Adrenal gland (tissue), 12 donors: ENCODE data around the gene RASD1. TPM values are rescaled to one million over a fixed set of nuclear protein-coding genes. Genes with fewer than 3 reads are reported as not detected.

Source experiments
- DNase-seq, 7 donors: peaks; one replicate each; pipeline ENCODE4 v3.0.0-alpha.2; 2019 to 2020
- H3K27ac ChIP-seq, 5 donors: fragments of 200-600 bp; sonication (generic) in 4 of 5; 1 replicate in 3 of 5; 2 replicates in 2 of 5; pipeline versions ENCODE4 v1.5.1 to v1.8.0; 2016 to 2020; ENCODE audit warnings: mild to moderate bottlenecking in 1 of 5
- H3K27me3 ChIP-seq: fragments of 200-600 bp; 2 replicates; pipeline ENCODE4 v1.8.0; 2021
- H3K36me3 ChIP-seq, 2 donors: fragments of 200-600 bp; replicated peaks in 1 of 2; 1 replicate in 1 of 2; 2 replicates in 1 of 2; pipeline versions ENCODE4 v1.5.1 to v1.8.0; 2018 to 2022
- H3K4me1 ChIP-seq, 2 donors: fragments of 200-600 bp; replicated peaks in 1 of 2; 1 replicate in 1 of 2; 2 replicates in 1 of 2; pipeline versions ENCODE4 v1.5.1 to v1.8.0; 2018 to 2021
- H3K4me3 ChIP-seq, 4 donors: fragments of 200-600 bp; sonication (generic) in 3 of 4; one replicate each; pipeline ENCODE4 v1.5.1; 2016 to 2018
- H3K9me3 ChIP-seq, 3 donors: fragments of 200-600 bp; sonication (generic) in 1 of 3; replicated peaks in 1 of 3; 1 replicate in 2 of 3; 2 replicates in 1 of 3; pipeline versions ENCODE4 v1.5.1 to v1.8.0; 2016 to 2021
- POLR2A ChIP-seq, 2 donors: fragments of 450-650 bp; IDR thresholded peaks; one replicate each; pipeline ENCODE4 v1.6.1; 2017; ENCODE audit warnings: antibody characterized with exemption in 2 of 2, mild to moderate bottlenecking in 2 of 2, moderate library complexity in 1 of 2
- WGBS, 4 donors: extraction: QIAGEN DNeasy Blood & Tissue Kit in 2 of 4; methylation state at CpG; one replicate each; pipeline versions ENCODE4 v1.1.5 to v1.1.7; 2013 to 2017; 5-methylcytosine and 5-hydroxymethylcytosine counted together
- intact Hi-C, 2 donors: fragments of 100-400 bp; cut with DNase I; formaldehyde crosslinking; loops; one replicate each; pipeline versions ENCODE4 v1.14.1 to v1.15.0; 2022 to 2023
- polyA plus RNA-seq, 3 donors: library from polyadenylated mRNA; stranded (reverse); fragments of 200-250 nt in 2 of 3; fragments of 350-450 nt in 1 of 3; fragmentation: Illumina TruSeq in 1 of 3; extraction: RNeasy Lipid Tissue Mini Kit (QIAGEN cat#74804) in 1 of 3; gene quantifications; one replicate each; pipeline ENCODE4 v1.2.3, GENCODE V29; 2013 to 2014
- total RNA-seq, 9 donors: library from RNA; depleted of rRNA in 4 of 9; stranded (reverse); fragments of >200 nt in 4 of 9; fragments of 120-200 nt in 1 of 9; fragmentation: NEBNext Ultra II Directional in 1 of 9; extraction: Animal tissue kit (Norgen Biotek cat#: 25700) in 1 of 9; gene quantifications; one replicate each; pipeline versions ENCODE4 v1.1.0 to v1.2.4, GENCODE V29; 2013 to 2023
- TF ChIP-seq, protein P1 (sequence below), 6 experiments: fragments of 450-650 bp in 4 of 6; fragments of 200-600 bp in 2 of 6; sonication (generic) in 1 of 6; IDR thresholded peaks; 1 replicate in 5 of 6; 2 replicates in 1 of 6; pipeline versions ENCODE4 v1.5.1 to v1.8.0; 2016 to 2021; ENCODE audit warnings: antibody characterized with exemption in 6 of 6, mild to moderate bottlenecking in 2 of 6, moderate library complexity in 1 of 6
- donor health status: healthy with polysubstance abuse.
- donor health status: Bipolar disorder and iron deficiency.
- donor health status: DM: yes; HTN: yes; CAD: no.
- donor health status: DM: no; HTN: no; CAD: no.
- donor health status: DM: no; HTN: no; CAD: no.
- donor health status: DM: yes; HTN: yes; CAD: no.

Gene RASD1
- total and polyA plus RNA-seq, 12 donors, result 4.5 to 134 (median 18.4) TPM

DNA sequence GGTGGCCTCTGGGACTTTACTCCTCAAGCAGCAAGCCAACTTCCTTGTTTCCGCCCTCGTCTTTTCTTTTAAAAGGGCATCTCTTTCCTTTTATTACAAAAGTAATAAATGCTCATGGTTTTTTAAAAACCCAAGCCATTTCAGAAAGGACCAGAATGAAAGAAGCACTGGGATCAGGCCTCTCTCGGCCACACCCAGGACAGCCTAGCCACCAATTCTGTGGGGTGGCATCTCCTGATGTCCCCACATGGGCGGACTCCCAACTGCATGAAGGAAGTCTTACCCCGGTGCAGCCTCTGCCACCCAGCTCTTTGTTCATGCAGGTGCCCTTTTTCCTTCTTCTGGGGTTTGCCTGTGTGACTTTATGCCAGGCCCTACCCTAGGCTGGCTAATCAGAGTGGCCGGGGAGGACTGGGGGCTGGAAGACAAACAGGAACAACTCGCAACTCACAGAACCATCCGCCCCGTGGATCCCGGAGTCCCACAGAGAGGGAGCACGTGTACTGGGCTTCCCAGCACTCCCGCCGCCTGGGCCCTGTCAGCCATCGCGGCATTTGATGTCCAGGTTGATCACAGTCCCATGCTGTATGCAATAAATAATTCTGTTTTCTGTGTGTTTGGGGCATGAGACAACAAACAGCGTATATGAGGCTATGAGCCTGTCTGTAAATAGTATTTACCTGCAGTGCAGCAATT lies 2.6 kb upstream of the RASD1 start:
- TF ChIP-seq, protein P1, sequence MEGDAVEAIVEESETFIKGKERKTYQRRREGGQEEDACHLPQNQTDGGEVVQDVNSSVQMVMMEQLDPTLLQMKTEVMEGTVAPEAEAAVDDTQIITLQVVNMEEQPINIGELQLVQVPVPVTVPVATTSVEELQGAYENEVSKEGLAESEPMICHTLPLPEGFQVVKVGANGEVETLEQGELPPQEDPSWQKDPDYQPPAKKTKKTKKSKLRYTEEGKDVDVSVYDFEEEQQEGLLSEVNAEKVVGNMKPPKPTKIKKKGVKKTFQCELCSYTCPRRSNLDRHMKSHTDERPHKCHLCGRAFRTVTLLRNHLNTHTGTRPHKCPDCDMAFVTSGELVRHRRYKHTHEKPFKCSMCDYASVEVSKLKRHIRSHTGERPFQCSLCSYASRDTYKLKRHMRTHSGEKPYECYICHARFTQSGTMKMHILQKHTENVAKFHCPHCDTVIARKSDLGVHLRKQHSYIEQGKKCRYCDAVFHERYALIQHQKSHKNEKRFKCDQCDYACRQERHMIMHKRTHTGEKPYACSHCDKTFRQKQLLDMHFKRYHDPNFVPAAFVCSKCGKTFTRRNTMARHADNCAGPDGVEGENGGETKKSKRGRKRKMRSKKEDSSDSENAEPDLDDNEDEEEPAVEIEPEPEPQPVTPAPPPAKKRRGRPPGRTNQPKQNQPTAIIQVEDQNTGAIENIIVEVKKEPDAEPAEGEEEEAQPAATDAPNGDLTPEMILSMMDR (IDR thresholded peaks at IDR 0.05), result no peak
- no peak for TF ChIP-seq POLR2A (IDR thresholded peaks at IDR 0.05)
- 90 to 96% (median 92%) methylated on average over 16 of the region's 16 CpGs for WGBS, 4 donors
- Histone ChIP-seq H3K27ac (no peak overlapping the region), H3K9me3 (no peaks in the 10 kb centered on the region), H3K4me3 (no peak overlapping the region), H3K27me3 (no peaks in the 10 kb centered on the region), H3K36me3 (no peaks in the 10 kb centered on the region), H3K4me1 (peaks cover 9 to 27% of the 10 kb centered on the region in 2 donors)
- intact Hi-C loops, result loop anchor here in 1 of 2 donors (5.0 kb wide), 1 partner anchor 146 kb away; no protein-coding TSS in a partner anchor
- no peak for DNase-seq

DNA sequence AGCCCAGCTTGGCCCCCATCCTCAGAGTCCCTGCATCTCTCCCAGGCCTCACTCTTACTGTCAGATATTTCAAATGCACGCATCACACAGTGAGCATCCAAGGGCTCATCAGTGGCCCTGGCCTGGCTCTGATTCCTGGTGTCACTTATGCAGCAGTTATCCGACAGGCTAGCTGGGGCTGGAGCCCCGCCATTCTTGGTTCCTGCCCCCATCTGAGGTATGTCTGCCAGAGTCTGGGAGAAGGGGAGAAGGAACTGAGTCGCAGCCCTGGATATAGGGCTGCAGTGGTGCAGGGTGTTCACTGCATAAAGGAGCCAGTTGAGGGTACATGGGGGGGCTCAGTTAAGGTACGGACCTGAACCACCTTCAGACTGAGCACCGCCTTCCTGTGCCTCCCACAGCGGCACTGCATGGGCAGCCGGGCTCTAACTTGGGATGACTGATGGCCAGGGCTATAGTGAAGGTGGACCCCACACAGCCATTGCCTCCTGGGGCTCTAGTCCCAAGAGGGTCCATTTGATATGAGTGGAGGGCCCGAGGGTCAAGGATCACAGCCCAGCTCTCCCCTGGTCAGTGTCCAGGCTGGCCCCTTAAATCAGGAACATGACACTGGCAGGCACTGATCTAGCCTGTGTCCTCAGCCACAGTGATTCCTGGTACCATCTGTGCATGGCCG lies 1.8 kb upstream of the RASD1 start:
- TF ChIP-seq, protein P1 (IDR thresholded peaks at IDR 0.05), result no peak
- no peak for TF ChIP-seq POLR2A (IDR thresholded peaks at IDR 0.05)
- H3K4me1 ChIP-seq, result peaks cover 9 to 31% of the 10 kb centered on the region in 2 donors
- H3K27ac ChIP-seq, result no peak overlapping the region
- WGBS, 4 donors, result 88 to 94% (median 92%) methylated on average over 9 to 10 of the region's 10 CpGs
- no peaks in the 10 kb centered on the region for H3K9me3 ChIP-seq
- intact Hi-C loops, result loop anchor here (2.0 to 5.0 kb wide), 2 partner anchors 143 to 146 kb away; no protein-coding TSS in a partner anchor
- H3K36me3 ChIP-seq, result no peaks in the 10 kb centered on the region
- no peaks in the 10 kb centered on the region for H3K27me3 ChIP-seq
- no peak overlapping the region for H3K4me3 ChIP-seq
- DNase-seq, result peak in 1 of 7 donors; percentile 7

DNA sequence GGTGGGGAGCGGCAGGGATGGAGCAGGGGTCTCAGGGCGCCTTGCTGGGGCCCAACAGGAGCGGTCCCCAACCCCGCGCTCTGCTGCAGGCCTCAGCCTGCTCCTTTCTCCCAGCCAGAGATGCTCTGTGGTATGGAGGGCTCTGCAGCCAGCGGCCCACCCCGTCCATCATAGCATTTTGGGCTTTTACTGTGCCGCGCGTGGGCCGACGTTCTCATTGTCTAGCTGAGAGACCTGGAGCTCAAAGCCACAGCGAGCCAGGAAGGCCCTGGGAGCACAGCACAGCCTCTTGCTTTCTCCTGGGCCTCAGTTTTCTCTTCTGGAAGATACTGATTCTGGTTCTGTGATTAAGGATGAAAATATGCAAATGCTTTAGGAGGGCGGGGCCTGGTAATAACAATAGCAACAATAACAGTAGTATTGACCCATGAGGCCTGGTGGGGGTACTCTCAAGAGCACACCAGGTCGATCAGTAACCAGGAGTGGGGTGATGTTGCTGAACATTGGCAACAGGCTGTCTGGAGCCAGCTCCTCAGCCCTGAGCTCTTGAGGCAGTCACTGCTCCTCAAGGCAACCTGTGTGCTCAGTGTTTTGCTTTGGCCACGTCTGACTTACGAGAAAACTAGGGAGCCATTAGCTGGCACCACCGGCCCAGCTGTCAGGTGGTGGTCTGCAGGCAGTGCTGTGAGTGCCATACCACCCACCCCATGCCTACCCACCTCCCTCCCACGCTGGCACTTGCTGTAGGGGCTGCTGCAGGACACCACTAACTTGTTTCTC lies 1.1 kb upstream of the RASD1 start:
- H3K9me3 ChIP-seq, result no peaks in the 10 kb centered on the region
- TF ChIP-seq, protein P1 (IDR thresholded peaks at IDR 0.05), result peak in 1 of 6 experiments; percentile 11
- TF ChIP-seq POLR2A (IDR thresholded peaks at IDR 0.05), result no peak
- intact Hi-C loops, result loop anchor here (2.0 to 5.0 kb wide), 2 partner anchors 144 to 145 kb away; no protein-coding TSS in a partner anchor
- no peak for DNase-seq
- peak overlapping the region in 2 of 5 donors; percentile 78 to 91 for H3K27ac ChIP-seq
- peak overlapping the region in 1 of 4 donors; percentile 58 for H3K4me3 ChIP-seq
- peaks cover 0 to 3% of the 10 kb centered on the region in 2 donors for H3K36me3 ChIP-seq
- H3K27me3 ChIP-seq, result no peaks in the 10 kb centered on the region
- WGBS, 4 donors, result 32 to 53% (median 41%) methylated on average over 10 to 19 of the region's 19 CpGs
- H3K4me1 ChIP-seq, result peaks cover 9 to 31% of the 10 kb centered on the region in 2 donors
